Cardiac muscle cell (in vitro differentiated cells and primary cell): Measurements from ENCODE around the gene SERPINB1. TPM values are rescaled to one million over a fixed set of nuclear protein-coding genes. Genes with fewer than 3 reads are reported as not detected.

ENCODE experiments used
- DNase-seq, 2 donors: peaks; one replicate each; pipeline versions ENCODE4 v3.0.0 to v3.0.0-alpha.2; 2010 to 2017; ENCODE audit warnings: low read depth in 1 of 2, low spot score in 1 of 2
- H3K27ac ChIP-seq: fragments of 200-600 bp; sonication (generic); 2 replicates; pipeline ENCODE4 v1.5.1; 2016
- H3K27me3 ChIP-seq: fragments of 200-600 bp; sonication (generic); 2 replicates; pipeline ENCODE4 v1.6.0; 2016; ENCODE audit warnings: control low read depth
- H3K36me3 ChIP-seq: fragments of 200-600 bp; sonication (generic); 2 replicates; pipeline ENCODE4 v1.5.1; 2016; ENCODE audit warnings: control low read depth
- H3K4me1 ChIP-seq: fragments of 200-600 bp; sonication (generic); 2 replicates; pipeline ENCODE4 v1.8.1; 2017; ENCODE audit warnings: low read depth, mild to moderate bottlenecking, mixed run types
- H3K4me3 ChIP-seq: fragments of 200-600 bp; sonication (generic); 2 replicates; pipeline ENCODE4 v1.5.1; 2016; ENCODE audit warnings: mild to moderate bottlenecking
- H3K9me3 ChIP-seq: fragments of 200-600 bp; sonication (generic); 2 replicates; pipeline ENCODE4 v1.5.1; 2017; ENCODE audit warnings: low read depth, mild to moderate bottlenecking, control low read depth
- CTCF ChIP-seq: IDR thresholded peaks from 2 replicates; pipeline ENCODE4 v1.5.1; 2012; ENCODE audit warnings: low read depth, mild to moderate bottlenecking, low read length
- polyA plus RNA-seq: library from polyadenylated mRNA; unstranded; fragments of >200 nt; fragmentation: Nextera tagmentation; extraction: Ambion mirVana; gene quantifications from 2 replicates; pipeline ENCODE4 v1.2.1, GENCODE V29; 2016
- total RNA-seq: library from RNA; depleted of rRNA; stranded (reverse); fragments of >200 nt; gene quantifications from 2 replicates; pipeline ENCODE4 v1.2.3, GENCODE V29; 2016

Gene SERPINB1
- total and polyA plus RNA-seq, 2 experiments from 2014 or later, result 3.2 to 6.5 TPM

GRCh38 chr6:2794171-2794730 is 47.4 kb downstream of the SERPINB1 start:
- Histone ChIP-seq H3K9me3 (no peaks in the 10 kb centered on the region), H3K4me1 (peaks cover 37% of the 10 kb centered on the region), H3K4me3 (no peak overlapping the region), H3K27ac (peak overlapping the region; percentile 90), H3K27me3 (no peaks in the 10 kb centered on the region), H3K36me3 (no peaks in the 10 kb centered on the region)
- no peak for TF ChIP-seq CTCF
- DNase-seq, result no peak

GRCh38 chr6:2793534-2794151 is 48.0 kb downstream of the SERPINB1 start:
- peak in 1 of 2 donors; percentile 61 for DNase-seq
- Histone ChIP-seq H3K36me3 (no peaks in the 10 kb centered on the region), H3K9me3 (no peaks in the 10 kb centered on the region), H3K27ac (peak overlapping the region; percentile 90), H3K27me3 (no peaks in the 10 kb centered on the region), H3K4me1 (peaks cover 37% of the 10 kb centered on the region), H3K4me3 (no peak overlapping the region)
- TF ChIP-seq CTCF, result no peak

GRCh38 chr6:2792330-2793110 is 49.1 kb downstream of the SERPINB1 start:
- TF ChIP-seq CTCF, result no peak
- H3K9me3 ChIP-seq, result no peaks in the 10 kb centered on the region
- no peaks in the 10 kb centered on the region for H3K27me3 ChIP-seq
- DNase-seq, result peak in 1 of 2 donors; percentile 50
- H3K27ac ChIP-seq, result no peak overlapping the region
- H3K4me3 ChIP-seq, result no peak overlapping the region
- H3K36me3 ChIP-seq, result no peaks in the 10 kb centered on the region
- H3K4me1 ChIP-seq, result peaks cover 32% of the 10 kb centered on the region

GRCh38 chr6:2791450-2791974 is 50.2 kb downstream of the SERPINB1 start:
- TF ChIP-seq CTCF, result no peak
- H3K9me3 ChIP-seq, result no peaks in the 10 kb centered on the region
- no peaks in the 10 kb centered on the region for H3K36me3 ChIP-seq
- peaks cover 29% of the 10 kb centered on the region for H3K4me1 ChIP-seq
- H3K27me3 ChIP-seq, result no peaks in the 10 kb centered on the region
- H3K27ac ChIP-seq, result no peak overlapping the region
- DNase-seq, result no peak
- H3K4me3 ChIP-seq, result no peak overlapping the region

GRCh38 chr6:2790588-2791449 is 50.8 kb downstream of the SERPINB1 start:
- TF ChIP-seq CTCF, result peak; percentile 85
- Histone ChIP-seq H3K36me3 (no peaks in the 10 kb centered on the region), H3K9me3 (no peaks in the 10 kb centered on the region), H3K4me1 (peaks cover 27% of the 10 kb centered on the region), H3K27me3 (no peaks in the 10 kb centered on the region), H3K27ac (peak overlapping the region; percentile 70), H3K4me3 (no peak overlapping the region)
- DNase-seq, result peak; percentile 79 to 87
